NCI-H1436 treated with DMSO at 0.1 percent for 48 hours (cell line): ENCODE measurements around the gene SMYD1.
"Not testable (repeated sequence)": the region's sequence is repeated elsewhere in the genome, so short reads cannot be mapped to it uniquely, and the experiment has no call there.

Experiments used
- DNase-seq: peaks from one replicate; lab custom pipeline; 2025; lab: John Stamatoyannopoulos, UW

Gene SMYD1

DNA sequence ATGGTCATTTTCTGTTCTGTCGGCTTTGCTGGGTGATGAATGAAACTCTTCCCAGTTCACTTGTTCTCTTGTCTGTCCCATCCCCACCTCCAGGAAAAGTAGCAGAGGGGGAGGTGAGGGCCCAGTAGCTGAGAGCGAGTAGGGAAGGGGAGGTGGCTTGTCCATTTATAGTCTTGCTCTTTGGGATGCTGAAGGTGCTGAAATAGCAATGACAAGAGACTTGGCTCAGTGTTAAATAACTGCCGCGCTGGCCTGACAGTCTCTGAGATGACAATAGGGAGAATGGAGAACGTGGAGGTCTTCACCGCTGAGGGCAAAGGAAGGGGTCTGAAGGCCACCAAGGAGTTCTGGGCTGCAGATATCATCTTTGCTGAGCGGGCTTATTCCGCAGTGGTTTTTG is at the start of gene SMYD1:
Gene SMYD1, plus strand, starts transcription at position 228 of the 400 bp plus-strand sequence. Its CDS starts 40 bp downstream, at position 268.
- no peak for DNase-seq

- not testable (repeated sequence) for DNase-seq
These were observed 49.4 kb upstream of the SMYD1 start for GRCh38 chr2:88018077-88018805.

- no peak for DNase-seq
These were observed 48.7 kb upstream of the SMYD1 start for GRCh38 chr2:88018909-88019308.

GRCh38 chr2:88019985-88020384 is 47.6 kb upstream of the SMYD1 start:
- no peak for DNase-seq

DNA sequence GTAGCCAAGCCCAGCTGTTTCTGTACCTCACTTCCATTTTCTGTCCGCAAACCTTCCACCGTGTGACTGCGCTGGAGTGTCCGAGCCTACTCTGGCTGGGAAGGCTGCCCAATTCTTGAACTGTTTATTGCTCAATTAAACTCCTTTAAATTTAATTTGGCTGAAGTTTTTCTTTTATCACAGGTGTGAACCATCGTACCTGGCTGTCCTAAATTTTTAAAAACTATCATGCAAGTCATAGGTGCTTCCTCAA is 45.0 kb upstream of the SMYD1 start:
- no peak for DNase-seq

GRCh38 chr2:88024509-88024908 is 43.1 kb upstream of the SMYD1 start:
- no peak for DNase-seq

- DNase-seq, result no peak
These were observed 39.8 kb upstream of the SMYD1 start for GRCh38 chr2:88027697-88028389.

- DNase-seq, result no peak
These were observed 38.7 kb upstream of the SMYD1 start for GRCh38 chr2:88028931-88029330.

DNA sequence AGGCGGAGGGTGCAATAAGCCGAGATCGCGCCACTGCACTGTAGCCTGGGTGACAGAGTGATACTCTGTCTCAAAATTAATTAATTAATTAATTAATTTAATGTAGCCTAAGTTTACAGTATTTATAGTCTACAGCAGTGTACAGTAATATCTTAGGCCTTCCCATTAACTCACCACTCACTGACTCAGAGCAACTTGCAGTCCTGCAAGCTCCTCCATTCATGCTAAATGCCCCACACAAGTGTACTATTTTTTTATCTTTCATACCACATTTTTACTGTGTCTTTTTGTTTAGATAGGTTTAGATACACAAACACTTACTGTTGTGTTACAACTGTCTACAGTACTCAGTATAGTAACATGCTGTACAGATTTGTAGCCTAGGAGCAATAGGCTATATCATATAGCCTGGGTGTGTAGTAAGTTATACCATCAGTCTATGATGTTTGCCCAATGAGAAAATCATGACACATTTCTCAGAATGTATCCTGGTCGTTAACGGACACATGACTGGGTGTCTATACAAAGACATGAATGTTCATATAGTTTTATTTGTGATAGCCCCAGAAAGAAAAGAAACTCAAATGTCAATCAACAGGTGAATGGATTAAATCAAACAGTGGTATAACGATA is 35.4 kb upstream of the SMYD1 start:
- DNase-seq, result no peak

GRCh38 chr2:88036182-88036581 is 31.4 kb upstream of the SMYD1 start:
- DNase-seq, result no peak

DNA sequence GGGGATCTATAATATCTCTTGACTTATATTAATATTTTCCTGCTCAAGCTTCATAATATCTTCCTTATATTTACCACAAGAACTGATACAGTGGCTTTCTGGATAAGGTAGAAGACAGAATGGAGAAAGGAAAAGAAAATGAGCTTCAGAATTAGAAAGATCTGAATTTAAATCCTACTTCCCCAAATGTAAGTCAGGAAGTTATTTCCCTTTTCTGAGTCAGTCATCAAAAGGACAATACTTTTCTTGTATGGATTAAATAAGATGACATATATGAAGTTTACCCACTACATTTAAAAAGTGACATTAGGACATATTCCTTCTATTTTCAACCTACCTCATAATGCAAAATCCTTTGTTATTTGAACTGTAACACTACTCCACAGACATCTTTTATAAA is 31.0 kb upstream of the SMYD1 start:
- no peak for DNase-seq

GRCh38 chr2:88038263-88039105 is 29.1 kb upstream of the SMYD1 start:
- no peak for DNase-seq

- no peak for DNase-seq
These were observed 25.1 kb upstream of the SMYD1 start for GRCh38 chr2:88042476-88042875.

DNA sequence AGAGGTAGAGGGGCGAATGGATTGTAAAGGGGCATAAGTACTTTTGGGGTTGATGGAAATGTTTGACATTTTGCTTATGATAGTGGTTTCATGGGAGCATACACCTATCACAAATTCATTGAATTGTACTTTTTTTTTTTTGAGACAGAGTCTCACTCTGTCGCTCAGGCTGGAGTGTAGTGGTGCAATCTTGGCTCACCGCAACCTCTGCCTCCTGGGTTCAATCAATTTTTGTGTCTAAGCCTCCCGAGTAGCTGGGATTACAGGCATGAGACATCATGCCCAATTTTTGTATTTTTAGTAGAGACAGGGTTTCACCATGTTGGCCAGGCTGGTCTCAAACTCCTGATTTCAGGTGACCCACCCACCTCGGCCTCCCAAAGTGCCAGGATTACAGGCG is 22.1 kb upstream of the SMYD1 start:
- DNase-seq, result not testable (repeated sequence)

GRCh38 chr2:88048541-88048940 is 19.1 kb upstream of the SMYD1 start:
- DNase-seq, result no peak

GRCh38 chr2:88049622-88050021 is 18.0 kb upstream of the SMYD1 start:
- no peak for DNase-seq

- no peak for DNase-seq
These were observed 15.8 kb upstream of the SMYD1 start for GRCh38 chr2:88051792-88052191.

- no peak for DNase-seq
These were observed 14.3 kb upstream of the SMYD1 start for GRCh38 chr2:88053296-88053695.

DNA sequence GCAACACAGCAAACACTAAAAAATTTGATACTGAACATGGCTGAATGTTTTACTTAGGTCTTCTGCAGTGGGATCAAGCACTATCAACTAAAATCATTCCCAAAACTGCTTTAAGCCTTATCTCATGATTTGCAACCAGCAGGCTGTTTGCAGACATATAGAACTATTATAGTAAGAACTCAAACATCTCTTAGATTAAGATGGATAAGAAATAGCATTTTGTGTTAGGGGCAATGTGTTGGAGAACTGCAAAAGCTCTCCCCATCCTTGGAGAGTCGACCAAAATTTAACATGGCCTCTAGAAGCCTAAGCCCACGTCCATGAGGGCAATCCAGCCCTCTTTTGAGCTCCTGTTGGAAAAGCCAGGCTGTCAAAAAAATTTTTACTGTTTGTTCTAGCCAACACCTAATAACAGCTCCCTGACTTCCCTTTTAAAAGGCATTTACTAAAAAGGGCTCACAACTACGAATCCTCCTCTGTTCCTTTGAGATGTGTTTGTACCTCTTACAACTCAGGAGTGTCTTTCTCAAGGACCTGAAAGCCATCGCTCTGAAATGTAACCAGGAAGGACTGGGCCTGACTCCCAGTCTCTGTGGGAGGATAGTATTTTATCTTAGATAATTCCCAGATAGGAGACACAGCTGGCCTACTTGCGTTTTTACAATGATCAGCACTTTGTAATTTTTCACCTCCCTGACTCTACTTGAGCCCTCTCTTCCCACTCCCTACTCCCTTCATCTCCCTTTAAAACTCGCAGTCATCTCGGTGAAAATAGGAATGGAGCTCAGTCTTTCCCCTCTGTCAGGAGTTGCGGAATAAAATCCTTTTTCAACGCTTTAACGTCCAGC is 13.5 kb upstream of the SMYD1 start:
- DNase-seq, result no peak

DNA sequence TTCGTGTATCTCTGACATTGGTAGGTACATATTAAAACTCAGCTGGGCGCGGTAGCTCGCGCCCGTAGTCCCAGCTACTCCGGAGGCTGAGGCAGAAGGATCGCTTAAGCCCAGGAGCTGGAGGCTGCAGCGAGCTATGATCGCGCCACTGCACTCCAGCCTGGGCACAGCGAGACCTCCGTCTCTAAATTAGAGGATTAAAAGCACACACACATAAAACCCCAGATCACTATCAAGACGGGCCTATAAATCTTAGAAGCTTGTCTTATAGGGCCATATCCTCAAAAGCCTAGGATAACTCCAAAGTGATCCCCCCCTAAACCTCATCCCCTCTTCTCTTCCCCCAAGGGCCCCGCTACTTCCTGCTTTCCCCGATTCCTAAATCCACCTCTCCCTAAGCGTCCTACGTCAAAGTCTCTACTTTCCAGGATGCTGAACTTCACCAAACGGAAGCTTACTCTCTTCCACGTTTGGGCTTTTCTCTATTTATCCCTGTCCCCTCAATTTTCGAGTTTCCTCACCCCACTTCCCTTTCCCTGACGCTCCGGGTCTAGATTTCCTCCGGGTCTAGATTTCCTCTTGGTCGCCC is 12.7 kb upstream of the SMYD1 start:
- DNase-seq, result no peak
